Neural cell (in vitro differentiated cells): ENCODE data around the gene OR1J1.

Experiments used
- EP300 ChIP-seq: fragments of 450-650 bp; conservative IDR thresholded peaks from 2 replicates; pipeline ENCODE4 v1.6.1; 2014; ENCODE audit warnings: antibody characterized with exemption, mild to moderate bottlenecking, moderate library complexity; ENCODE audit not compliant: poor library complexity, severe bottlenecking
- EZH2 ChIP-seq: fragments of 200-600, 300-800 bp; shearing (Covaris generic), sonication (generic); IDR thresholded peaks from 2 replicates; pipeline ENCODE4 v1.6.1; 2014; ENCODE audit warnings: antibody characterized with exemption, low read length, borderline replicate concordance, mild to moderate bottlenecking; ENCODE audit not compliant: insufficient read depth, poor library complexity, severe bottlenecking
- TF ChIP-seq, protein P1 (sequence below): fragments of 450-650 bp; IDR thresholded peaks from 2 replicates; pipeline ENCODE4 v1.5.1; 2014; ENCODE audit warnings: antibody characterized with exemption, mild to moderate bottlenecking, moderate library complexity; ENCODE audit not compliant: poor library complexity, severe bottlenecking

DNA sequence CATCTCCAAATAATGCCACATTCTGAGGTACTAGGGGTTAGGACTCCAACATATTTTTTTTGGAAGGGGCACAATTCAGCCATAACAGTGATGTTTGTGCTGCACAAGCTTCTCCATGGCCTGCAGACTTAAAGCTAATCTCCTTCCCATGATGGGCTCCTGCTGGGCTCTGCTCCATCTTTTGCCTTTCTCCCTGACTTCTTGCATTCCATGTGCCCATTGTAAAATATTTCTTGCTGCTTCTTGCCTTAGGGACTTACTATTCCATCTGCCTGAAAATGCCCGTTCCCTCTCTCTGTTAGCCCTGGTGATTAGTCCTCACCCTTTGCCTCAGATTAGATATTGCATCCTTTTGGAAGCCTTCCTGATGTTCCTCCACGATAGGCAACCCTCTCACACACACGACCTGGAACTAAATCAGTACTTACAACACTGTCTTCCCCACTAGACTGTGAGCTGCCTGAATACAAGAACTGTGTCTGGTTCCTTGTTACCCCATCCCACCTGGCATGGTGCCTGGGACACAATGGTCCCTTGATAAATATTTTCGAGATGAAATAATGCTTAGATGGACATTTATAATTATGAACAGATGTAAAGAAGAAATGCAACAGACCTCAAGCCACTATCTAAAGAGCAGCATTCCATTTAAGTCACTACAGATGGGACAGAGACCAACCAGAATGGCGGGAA, 33.5 kb downstream of the OR1J1 start:
- TF ChIP-seq EP300 (no peak), EZH2 (no peak)
- TF ChIP-seq, protein P1, sequence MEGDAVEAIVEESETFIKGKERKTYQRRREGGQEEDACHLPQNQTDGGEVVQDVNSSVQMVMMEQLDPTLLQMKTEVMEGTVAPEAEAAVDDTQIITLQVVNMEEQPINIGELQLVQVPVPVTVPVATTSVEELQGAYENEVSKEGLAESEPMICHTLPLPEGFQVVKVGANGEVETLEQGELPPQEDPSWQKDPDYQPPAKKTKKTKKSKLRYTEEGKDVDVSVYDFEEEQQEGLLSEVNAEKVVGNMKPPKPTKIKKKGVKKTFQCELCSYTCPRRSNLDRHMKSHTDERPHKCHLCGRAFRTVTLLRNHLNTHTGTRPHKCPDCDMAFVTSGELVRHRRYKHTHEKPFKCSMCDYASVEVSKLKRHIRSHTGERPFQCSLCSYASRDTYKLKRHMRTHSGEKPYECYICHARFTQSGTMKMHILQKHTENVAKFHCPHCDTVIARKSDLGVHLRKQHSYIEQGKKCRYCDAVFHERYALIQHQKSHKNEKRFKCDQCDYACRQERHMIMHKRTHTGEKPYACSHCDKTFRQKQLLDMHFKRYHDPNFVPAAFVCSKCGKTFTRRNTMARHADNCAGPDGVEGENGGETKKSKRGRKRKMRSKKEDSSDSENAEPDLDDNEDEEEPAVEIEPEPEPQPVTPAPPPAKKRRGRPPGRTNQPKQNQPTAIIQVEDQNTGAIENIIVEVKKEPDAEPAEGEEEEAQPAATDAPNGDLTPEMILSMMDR: no peak
